GM18909 (cell line): ENCODE measurements around the gene TFAP2D.

Experiments used
- ATAC-seq: cut with Tn5 transposase; IDR thresholded peaks from one replicate; pipeline ENCODE4 v1.9.1; 2021; ENCODE audit warnings: mild to moderate bottlenecking; ENCODE audit not compliant: unreplicated experiment, poor library complexity

Gene TFAP2D

GRCh38 chr6:50816947-50817645 lies 103.8 kb downstream of the TFAP2D start:
- ATAC-seq = no peak

GRCh38 chr6:50817646-50817950 lies 104.3 kb downstream of the TFAP2D start:
- no peak for ATAC-seq

GRCh38 chr6:50818020-50818419 lies 104.7 kb downstream of the TFAP2D start:
- ATAC-seq = no peak

GRCh38 chr6:50818673-50819072 lies 105.3 kb downstream of the TFAP2D start, which contains the start of gene TFAP2B:
Gene TFAP2B (plus strand): TSS chr6:50818871. CDS start chr6:50818892, 21 bp downstream.
- ATAC-seq = no peak

- ATAC-seq = no peak
Observed at GRCh38 chr6:50819466-50819903, 106.2 kb downstream of the TFAP2D start.

- no peak for ATAC-seq
Observed at GRCh38 chr6:50819904-50820868, 106.9 kb downstream of the TFAP2D start.

GRCh38 chr6:50820869-50821264 lies 107.5 kb downstream of the TFAP2D start:
- no peak for ATAC-seq

- no peak for ATAC-seq
Observed at GRCh38 chr6:50821441-50822077, 108.2 kb downstream of the TFAP2D start.

- no peak for ATAC-seq
Observed at GRCh38 chr6:50822078-50822476, 108.8 kb downstream of the TFAP2D start.
